Medulla oblongata (tissue), 1 donor: ENCODE measurements around the gene ARHGAP6.
A peak's percentile ranks its signal among the peaks of the same experiment; 100 is the strongest.
"Not testable (repeated sequence)": the region's sequence is repeated elsewhere in the genome, so short reads cannot be mapped to it uniquely, and the experiment has no call there.

Experiments
- DNase-seq: peaks from one replicate; pipeline ENCODE4 v3.0.0-alpha.2; 2015; ENCODE audit errors: extremely low spot score

Gene ARHGAP6

GRCh38 chrX:11579636-11580600 is 85.8 kb downstream of the ARHGAP6 start:
- no peak for DNase-seq

GRCh38 chrX:11578301-11578700 is 87.4 kb downstream of the ARHGAP6 start:
- not testable (repeated sequence) for DNase-seq

- no peak for DNase-seq
Observed at GRCh38 chrX:11577603-11578002, 88.1 kb downstream of the ARHGAP6 start.

DNA sequence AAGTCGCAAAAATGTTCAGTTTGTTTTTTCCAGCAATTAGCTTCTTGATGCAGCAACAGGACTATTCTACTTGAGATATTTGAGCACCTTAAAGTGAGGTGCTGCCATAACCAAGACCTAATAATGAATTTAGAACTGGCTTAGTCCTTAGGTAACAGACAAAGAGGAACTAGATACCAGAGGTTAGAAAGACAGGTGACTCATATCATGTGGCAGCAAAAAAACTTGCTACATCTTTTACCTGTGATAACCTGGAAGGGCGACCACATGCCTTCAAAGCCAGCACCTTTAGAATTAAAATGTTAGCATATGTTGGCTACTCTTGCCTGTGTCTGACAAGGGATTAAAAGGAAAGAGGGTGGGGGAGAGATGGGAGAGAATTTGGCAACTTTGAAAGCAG is 90.4 kb downstream of the ARHGAP6 start:
- no peak for DNase-seq

GRCh38 chrX:11567528-11568220 is 98.0 kb downstream of the ARHGAP6 start:
- DNase-seq: no peak

DNA sequence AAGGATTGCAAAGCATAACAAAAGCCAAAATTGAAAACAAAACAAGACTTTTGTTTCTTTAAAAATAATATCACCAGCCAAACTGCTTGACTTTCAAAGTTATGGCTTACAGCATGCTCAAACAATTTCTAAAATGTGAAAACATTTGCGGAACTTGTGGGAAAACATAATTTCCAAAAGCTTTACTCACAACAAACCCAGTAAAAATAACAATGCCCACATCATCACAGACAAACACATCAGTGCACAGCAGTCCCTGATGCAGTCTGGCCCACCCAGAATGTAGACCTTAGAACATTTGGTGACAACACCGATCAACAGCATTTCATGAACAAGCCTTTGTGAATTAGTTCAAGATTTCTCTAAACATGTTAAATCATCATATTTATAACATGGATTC is 98.9 kb downstream of the ARHGAP6 start:
- no peak for DNase-seq

DNA sequence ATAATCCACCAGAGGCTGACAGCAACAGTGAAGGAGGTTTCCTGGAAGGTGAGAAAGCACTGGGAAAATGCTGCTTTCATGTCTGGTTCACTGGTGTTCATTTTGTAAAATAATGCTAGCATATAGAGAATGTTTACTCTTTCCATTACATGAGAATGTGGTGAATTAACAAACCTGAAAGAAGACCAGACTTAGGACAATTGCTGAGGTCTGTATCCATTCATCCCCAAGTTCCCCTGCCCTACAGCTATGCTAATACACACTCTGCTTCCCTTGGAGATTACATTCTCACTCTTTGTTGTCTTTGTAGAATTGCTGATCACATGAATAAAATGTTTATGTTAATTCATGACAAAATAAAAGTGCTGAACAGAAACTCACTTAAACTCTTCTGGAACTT is 99.5 kb downstream of the ARHGAP6 start:
- DNase-seq: no peak

DNA sequence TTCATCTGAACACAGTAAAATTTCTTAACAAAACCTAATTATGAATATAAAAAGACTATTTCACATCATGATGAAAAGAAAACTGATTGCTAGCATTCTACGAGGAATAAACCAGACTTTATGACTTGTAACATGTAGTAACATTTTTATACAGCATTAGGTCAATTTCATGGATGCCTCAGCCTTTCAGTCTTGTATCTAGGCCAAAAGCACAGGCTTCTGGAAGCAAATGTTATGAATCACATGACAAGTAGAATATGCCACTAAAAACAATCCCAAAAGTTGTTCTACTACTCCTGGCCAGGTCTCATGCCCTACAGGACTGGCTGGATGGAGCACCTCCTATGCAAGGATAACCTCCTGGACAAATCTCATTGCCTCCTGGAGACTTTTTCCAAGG is 101.2 kb downstream of the ARHGAP6 start:
- no peak for DNase-seq

- no peak for DNase-seq
Observed at GRCh38 chrX:11562570-11562969, 103.2 kb downstream of the ARHGAP6 start.

GRCh38 chrX:11558972-11559371 is 106.7 kb downstream of the ARHGAP6 start:
- no peak for DNase-seq

DNA sequence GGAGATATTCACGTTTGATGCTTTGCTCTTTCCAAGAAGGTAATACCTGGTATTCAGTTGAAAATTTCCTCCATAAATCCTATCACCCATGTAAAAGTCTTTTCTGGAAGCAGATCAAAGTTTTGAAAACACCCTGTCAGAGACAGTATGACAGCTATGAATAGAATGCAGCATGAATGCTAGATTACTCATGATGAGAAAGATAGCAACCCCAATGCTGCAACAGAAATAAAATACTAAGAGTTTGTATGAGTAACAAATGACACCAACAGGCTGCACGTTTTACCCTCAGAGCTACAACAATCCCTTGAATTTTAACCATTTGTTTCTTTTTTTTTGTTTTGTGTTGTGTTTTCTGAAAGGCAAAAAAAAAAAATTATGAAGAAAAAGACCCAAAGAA is 108.6 kb downstream of the ARHGAP6 start:
- DNase-seq: no peak

- DNase-seq: no peak
Observed at GRCh38 chrX:11555759-11556158, 110.0 kb downstream of the ARHGAP6 start.

GRCh38 chrX:11553594-11553993 is 112.1 kb downstream of the ARHGAP6 start:
- no peak for DNase-seq

GRCh38 chrX:11551151-11551550 is 114.6 kb downstream of the ARHGAP6 start:
- DNase-seq: no peak

DNA sequence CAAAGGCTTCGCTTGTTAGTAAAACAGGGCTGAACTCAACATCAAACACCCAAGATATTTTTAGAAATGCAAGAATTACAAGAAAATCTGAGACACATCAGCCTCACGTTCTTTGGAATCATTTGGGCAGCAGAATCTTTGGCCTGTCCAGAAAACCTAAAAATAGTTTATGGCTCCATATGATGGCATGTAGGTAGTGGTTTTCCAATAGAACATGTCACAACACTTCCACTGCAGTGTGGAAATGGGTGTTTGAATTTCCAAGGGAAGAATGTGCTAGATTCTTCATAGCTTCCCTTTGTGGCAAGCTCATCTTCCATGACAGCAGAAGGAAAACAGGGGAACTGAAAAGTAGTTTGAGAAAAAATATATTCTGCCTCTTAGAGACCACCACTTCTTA is 118.8 kb downstream of the ARHGAP6 start:
- DNase-seq: no peak

- DNase-seq: no peak
Observed at GRCh38 chrX:11543249-11543648, 122.5 kb downstream of the ARHGAP6 start.

DNA sequence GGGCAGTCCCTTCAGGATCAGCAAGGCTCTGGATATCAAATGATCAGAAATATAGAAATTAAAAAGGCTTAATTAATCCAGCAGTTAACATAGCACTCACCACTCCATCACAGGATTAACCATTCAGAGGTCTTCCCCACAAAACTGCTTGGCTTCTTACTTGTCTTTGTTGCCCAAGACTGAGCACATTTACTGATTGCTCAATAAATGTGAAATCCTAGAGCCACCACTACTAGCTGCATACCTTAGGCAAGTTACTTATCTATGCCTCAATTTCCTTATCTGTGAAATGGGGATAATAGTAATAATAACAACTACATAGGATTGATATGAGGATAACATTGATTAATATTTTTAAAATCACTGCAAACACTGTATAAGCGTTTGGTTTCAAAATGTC is 124.2 kb downstream of the ARHGAP6 start:
- no peak for DNase-seq

GRCh38 chrX:11540532-11541377 is 125.0 kb downstream of the ARHGAP6 start:
- DNase-seq: no peak

- no peak for DNase-seq
Observed at GRCh38 chrX:11537141-11537540, 128.6 kb downstream of the ARHGAP6 start.

GRCh38 chrX:11535156-11535919 is 130.4 kb downstream of the ARHGAP6 start:
- no peak for DNase-seq

DNA sequence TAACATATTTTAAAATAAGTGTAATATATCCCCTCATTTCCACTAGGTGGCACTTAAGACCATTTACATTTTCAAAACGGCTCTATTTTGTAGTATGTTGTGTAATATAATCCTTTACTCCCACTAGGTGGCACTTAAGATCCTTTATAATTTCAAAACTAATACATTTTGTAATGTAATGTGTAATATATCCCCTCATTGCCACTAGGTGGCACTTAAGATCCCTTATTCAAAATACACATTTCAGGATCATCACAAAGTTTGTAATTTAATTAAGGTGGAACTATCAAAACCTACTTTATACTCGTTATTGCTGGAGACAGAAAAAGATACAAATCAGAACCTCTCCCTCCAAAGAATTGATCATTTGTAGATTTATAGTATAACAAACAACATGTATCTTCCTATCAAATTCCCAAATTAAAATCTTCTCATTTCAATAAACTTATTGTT is 132.5 kb downstream of the ARHGAP6 start:
- peak; percentile 56 for DNase-seq
